Measurements from ENCODE around the gene RCSD1.

GRCh38 chr1:167738158-167738557 is 108.1 kb downstream of the RCSD1 start:
- TF ChIP-seq CTCF (IDR thresholded peaks at IDR 0.05; ENCODE audit: insufficient read depth, low read length) (no peak), GABPA (IDR thresholded peaks at IDR 0.05; ENCODE audit: low read depth) (no peak), POLR2AphosphoS5 (IDR thresholded peaks at IDR 0.05; ENCODE audit: low read depth) (no peak), REST (IDR thresholded peaks at IDR 0.05; ENCODE audit: insufficient replicate concordance, low read depth) (no peak), SPI1 (IDR thresholded peaks at IDR 0.05; ENCODE audit: borderline replicate concordance, low read depth) (no peak)
